ENCODE measurements around the gene TSG101.

The TSG101 gene

GRCh38 chr11:18564149-18564548 is 37.4 kb upstream of the TSG101 start:
- ChIA-PET POLR2A (interaction anchor here (0.8 to 1.1 kb wide), 2 partner anchors 10 to 24 kb away, joined by 3 read pairs; partner anchors contain the start of gene UEVLD), CTCF (interaction anchor here (0.9 to 1.4 kb wide), 2 partner anchors 11 to 167 kb away, joined by 5 read pairs; no protein-coding TSS in a partner anchor)
- no peaks in the 10 kb centered on the region for H3K4me1 ChIP-seq (ENCODE audit: control insufficient read depth, insufficient read depth, low read length)
- no peak overlapping the region for H3K4me3 ChIP-seq (ENCODE audit: low read depth, low read length)
- TF ChIP-seq ZNF544 (tag by site-specific recombination; IDR thresholded peaks at IDR 0.05) (no peak), HOXA7 (CRISPR knock-in tag; IDR thresholded peaks at IDR 0.05; ENCODE audit: borderline replicate concordance) (no peak), ZNF701 (tag by site-specific recombination; IDR thresholded peaks at IDR 0.05) (no peak), ZNF140 (tag by site-specific recombination; IDR thresholded peaks at IDR 0.05) (no peak), KLF10 (tag by site-specific recombination; IDR thresholded peaks at IDR 0.05) (no peak)
- H3K36me3 ChIP-seq (ENCODE audit: control insufficient read depth in 2 of 2, insufficient read depth in 1 of 2, low read length in 2 of 2) = peaks cover 0 to 12% of the 10 kb centered on the region in 2 experiments; a peak in 2 of 3 replicates
- H3K9me3 ChIP-seq (ENCODE audit: control insufficient read depth, insufficient read depth, low read depth, low read length) = no peaks in the 10 kb centered on the region
- no peak overlapping the region for H3K27ac ChIP-seq (ENCODE audit: extremely low read depth, low read depth, low read length)

GRCh38 chr11:18563090-18563730 is 36.5 kb upstream of the TSG101 start:
- Histone ChIP-seq H3K4me1 (ENCODE audit: control insufficient read depth, insufficient read depth, low read length) (no peaks in the 10 kb centered on the region), H3K4me3 (ENCODE audit: low read depth, low read length) (no peak overlapping the region), H3K9me3 (ENCODE audit: control insufficient read depth, insufficient read depth, low read depth, low read length) (no peaks in the 10 kb centered on the region), H3K36me3 (ENCODE audit: control insufficient read depth in 2 of 2, insufficient read depth in 1 of 2, low read length in 2 of 2) (peaks cover 0 to 13% of the 10 kb centered on the region in 2 experiments; a peak in 2 of 3 replicates), H3K27ac (ENCODE audit: extremely low read depth, low read depth, low read length) (no peak overlapping the region)
- POLR2A ChIA-PET = interaction anchor here (0.8 kb wide), 1 partner anchor 9 kb away, joined by 3 read pairs; no protein-coding TSS in a partner anchor
- TF ChIP-seq ZBTB1 (tag by site-specific recombination; IDR thresholded peaks at IDR 0.05) (no peak), GLIS2 (tag by site-specific recombination; IDR thresholded peaks at IDR 0.05) (no peak), ZNF791 (tag by site-specific recombination; IDR thresholded peaks at IDR 0.05) (no peak), KLF1 (tag by site-specific recombination; IDR thresholded peaks at IDR 0.05) (no peak), ZFP41 (tag by site-specific recombination; IDR thresholded peaks at IDR 0.05; ENCODE audit: borderline replicate concordance) (no peak), CTCF (tag by site-specific recombination; IDR thresholded peaks at IDR 0.05) (no peak), HIC1 (tag by site-specific recombination; IDR thresholded peaks at IDR 0.05) (no peak), ZNF354C (tag by site-specific recombination; IDR thresholded peaks at IDR 0.05; ENCODE audit: borderline replicate concordance, low read depth) (no peak), TSHZ1 (tag by site-specific recombination; IDR thresholded peaks at IDR 0.05; ENCODE audit: borderline replicate concordance) (no peak), GFI1B (tag by site-specific recombination; IDR thresholded peaks at IDR 0.05) (no peak), TCF7L2 (IDR thresholded peaks at IDR 0.05; ENCODE audit: borderline replicate concordance, low read depth, low read length) (no peak), ZSCAN30 (tag by site-specific recombination; IDR thresholded peaks at IDR 0.05) (no peak), GLI4 (tag by site-specific recombination; IDR thresholded peaks at IDR 0.05) (no peak), ZNF174 (tag by site-specific recombination; IDR thresholded peaks at IDR 0.05) (no peak), SP7 (tag by site-specific recombination; IDR thresholded peaks at IDR 0.05) (no peak), AEBP2 (tag by site-specific recombination; IDR thresholded peaks at IDR 0.05; ENCODE audit: borderline replicate concordance) (no peak), SCRT1 (tag by site-specific recombination; IDR thresholded peaks at IDR 0.05; ENCODE audit: borderline replicate concordance) (no peak), ZNF521 (tag by site-specific recombination; IDR thresholded peaks at IDR 0.05) (no peak), HOXD13 (CRISPR knock-in tag; IDR thresholded peaks at IDR 0.05; ENCODE audit: borderline replicate concordance) (no peak), ZNF311 (tag by site-specific recombination; IDR thresholded peaks at IDR 0.05; ENCODE audit: borderline replicate concordance) (no peak)
- CTCF ChIA-PET = interaction anchor here (1.4 kb wide), 1 partner anchor 168 kb away, joined by 5 read pairs; no protein-coding TSS in a partner anchor
